D721Med (cell line): ENCODE measurements around the gene NXN.
"Not testable (repeated sequence)": the region's sequence is repeated elsewhere in the genome, so short reads cannot be mapped to it uniquely, and the experiment has no call there.

Source experiments
- DNase-seq: peaks from one replicate; pipeline ENCODE4 v3.0.0; 2011; ENCODE audit warnings: low spot score; ENCODE audit not compliant: insufficient read length
- FAIRE-seq: peaks from 2 replicates; lab custom pipeline; 2011; peaks lifted over from hg19 to GRCh38; lab: Jason Lieb, UNC
- TF ChIP-seq, protein P1 (sequence below): IDR thresholded peaks from 2 replicates; pipeline ENCODE4 v1.5.1; 2012; ENCODE audit warnings: mild to moderate bottlenecking, control low read depth; ENCODE audit not compliant: insufficient read depth; ENCODE audit errors: missing control alignments

Gene NXN

DNA sequence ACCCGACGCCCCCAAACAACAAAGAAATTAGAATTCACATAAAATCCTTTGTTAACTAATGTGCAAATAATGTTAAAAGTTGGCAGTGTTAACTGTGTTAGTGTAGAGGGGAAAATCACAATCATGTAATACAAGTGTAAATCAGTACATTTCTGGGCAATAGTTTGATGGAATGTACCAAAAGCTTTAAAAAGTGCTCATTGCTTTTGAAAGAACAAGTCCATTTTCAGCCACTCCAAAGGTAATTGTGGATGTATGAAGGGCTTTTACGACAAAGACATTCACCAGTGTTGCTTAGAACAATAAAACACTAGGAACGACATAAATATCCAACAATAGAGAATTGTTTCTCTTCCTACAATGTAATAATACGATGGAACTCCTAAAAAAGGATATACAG lies 206.6 kb downstream of the NXN start:
- no peak for DNase-seq
- FAIRE-seq = no peak

DNA sequence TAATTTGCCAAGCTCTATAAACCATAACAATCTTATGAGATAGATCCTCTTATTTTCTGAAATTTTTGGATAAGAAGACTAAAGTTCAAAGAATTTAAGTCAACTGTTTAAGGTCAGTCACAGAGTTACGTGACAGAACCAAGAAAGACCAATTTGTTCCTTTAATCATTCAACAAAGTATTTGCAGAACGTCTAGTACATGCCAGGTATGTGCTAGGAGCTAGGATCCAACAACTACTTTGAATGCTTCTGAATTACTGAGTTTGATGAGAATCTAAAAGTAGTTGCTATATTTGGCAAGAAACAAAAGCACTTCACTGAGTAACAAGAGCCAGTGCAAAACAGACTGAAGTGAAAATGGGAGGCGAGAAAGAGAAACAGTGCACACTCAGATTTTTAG lies 212.5 kb downstream of the NXN start:
- FAIRE-seq (no peak), DNase-seq (no peak)
- TF ChIP-seq, protein P1, sequence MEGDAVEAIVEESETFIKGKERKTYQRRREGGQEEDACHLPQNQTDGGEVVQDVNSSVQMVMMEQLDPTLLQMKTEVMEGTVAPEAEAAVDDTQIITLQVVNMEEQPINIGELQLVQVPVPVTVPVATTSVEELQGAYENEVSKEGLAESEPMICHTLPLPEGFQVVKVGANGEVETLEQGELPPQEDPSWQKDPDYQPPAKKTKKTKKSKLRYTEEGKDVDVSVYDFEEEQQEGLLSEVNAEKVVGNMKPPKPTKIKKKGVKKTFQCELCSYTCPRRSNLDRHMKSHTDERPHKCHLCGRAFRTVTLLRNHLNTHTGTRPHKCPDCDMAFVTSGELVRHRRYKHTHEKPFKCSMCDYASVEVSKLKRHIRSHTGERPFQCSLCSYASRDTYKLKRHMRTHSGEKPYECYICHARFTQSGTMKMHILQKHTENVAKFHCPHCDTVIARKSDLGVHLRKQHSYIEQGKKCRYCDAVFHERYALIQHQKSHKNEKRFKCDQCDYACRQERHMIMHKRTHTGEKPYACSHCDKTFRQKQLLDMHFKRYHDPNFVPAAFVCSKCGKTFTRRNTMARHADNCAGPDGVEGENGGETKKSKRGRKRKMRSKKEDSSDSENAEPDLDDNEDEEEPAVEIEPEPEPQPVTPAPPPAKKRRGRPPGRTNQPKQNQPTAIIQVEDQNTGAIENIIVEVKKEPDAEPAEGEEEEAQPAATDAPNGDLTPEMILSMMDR = no peak

More for the DNA sequence above, 206.6 kb downstream of the NXN start:
- TF ChIP-seq, protein P1 = no peak

DNA sequence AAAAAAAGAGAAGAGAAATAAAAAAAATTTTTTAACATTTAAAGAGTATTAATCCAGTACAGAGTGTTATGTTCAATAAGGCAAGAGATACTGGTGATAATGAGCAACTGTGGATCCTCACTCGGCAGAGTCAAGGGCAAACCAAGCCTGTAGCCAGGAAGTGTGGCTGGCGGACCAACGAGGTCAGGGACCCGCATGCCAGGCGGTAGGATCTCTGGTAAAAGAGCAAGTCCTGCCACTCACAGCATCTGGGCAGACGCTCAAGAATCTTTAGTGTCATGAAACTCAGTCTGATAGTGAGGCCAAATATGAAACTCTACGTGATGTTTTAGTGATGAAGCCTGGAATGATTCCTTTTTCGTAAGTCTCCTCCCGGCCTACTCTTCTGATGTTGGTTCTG lies 219.2 kb downstream of the NXN start:
- TF ChIP-seq, protein P1 = no peak
- FAIRE-seq (no peak), DNase-seq (no peak)

DNA sequence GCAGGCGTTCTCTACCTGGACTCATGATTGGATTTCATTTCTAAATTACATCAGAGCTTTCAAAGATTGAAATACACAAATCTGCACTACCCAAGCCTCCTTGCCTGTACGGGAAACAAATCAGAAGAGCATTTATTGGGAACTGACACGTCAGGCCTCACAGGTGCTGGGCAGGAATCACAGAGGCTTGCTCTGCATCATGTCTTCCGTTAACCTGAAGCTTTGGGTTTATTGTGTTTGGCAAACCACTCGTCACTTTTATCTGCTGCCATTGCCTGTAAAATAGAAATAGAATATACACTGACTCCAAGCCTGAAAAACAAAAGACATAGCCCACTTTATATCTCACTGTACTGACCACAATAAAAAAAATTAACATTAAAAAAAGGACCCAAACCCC lies 219.6 kb downstream of the NXN start:
- TF ChIP-seq, protein P1 = no peak
- FAIRE-seq (no peak), DNase-seq (no peak)

DNA sequence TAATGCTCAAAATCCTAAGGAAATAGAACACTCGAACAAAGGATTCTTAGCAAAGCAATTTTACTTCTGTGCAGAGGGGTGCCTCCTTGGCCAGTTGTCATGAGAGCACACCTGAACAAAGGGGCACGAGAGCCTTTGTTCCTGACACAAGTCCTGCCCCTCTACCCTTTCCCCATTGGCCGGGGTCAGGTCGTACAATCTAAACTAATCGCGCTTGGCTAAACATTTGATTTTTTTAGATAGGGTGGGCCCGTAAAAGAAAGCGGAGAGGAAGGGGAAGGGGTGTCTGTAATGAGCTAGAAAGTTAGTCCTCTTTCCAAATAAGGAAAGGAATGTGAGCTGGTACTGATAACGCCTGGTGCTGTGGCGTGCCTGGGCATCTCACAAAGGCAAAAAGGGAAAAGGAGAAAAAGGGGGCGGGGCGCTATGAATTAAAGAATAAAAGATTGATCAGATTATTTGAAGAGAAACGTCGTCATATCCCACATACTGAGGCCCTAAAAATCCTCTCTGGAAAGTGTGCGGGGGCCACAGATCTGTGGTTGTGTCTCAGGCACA lies 223.5 kb downstream of the NXN start:
- not testable (repeated sequence) for DNase-seq, FAIRE-seq

DNA sequence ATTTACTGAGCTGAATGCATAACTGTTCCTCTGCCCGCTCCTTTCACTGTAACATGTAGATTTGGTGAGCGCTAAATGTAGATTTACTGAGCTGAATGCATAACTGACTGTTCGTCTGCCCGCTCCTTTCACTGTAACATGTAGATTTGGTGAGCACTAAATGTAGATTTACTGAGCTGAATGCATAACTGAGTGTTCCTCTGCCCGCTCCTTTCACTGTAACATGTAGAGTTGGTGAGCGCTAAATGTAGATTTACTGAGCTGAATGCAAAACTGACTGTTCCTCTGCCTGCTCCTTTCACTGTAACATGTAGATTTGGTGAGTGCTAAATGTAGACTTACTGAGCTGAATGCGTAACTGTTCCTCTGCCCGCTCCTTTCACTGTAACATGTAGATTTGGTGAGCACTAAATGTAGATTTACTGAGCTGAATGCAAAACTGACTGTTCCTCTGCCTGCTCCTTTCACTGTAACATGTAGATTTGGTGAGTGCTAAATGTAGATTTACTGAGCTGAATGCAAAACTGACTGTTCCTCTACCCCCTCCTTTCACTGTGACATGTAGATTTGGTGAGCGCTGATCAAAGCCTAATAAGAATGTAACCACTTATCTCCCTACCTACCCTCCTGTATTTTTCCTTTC lies 224.1 kb downstream of the NXN start:
- FAIRE-seq, DNase-seq: not testable (repeated sequence)

DNA sequence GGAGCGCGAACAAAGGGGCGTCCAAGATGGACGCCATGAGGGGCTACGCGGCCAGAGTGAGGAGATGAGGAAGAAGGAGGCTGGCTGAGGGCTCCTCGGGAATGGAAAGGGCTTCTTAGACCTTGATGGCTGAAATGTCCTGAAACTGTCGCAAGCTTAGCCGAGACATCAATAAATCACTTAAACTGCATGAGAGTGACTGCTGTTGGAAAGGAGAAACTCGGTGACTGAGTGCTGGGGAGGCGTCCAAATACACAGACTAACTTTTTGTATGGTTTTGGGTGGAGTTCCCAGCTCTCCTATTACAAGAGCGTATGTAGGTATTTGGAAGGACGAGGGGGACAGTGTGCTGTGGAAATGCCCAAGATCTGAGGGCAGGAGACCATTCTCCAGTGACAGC lies 226.2 kb downstream of the NXN start:
- DNase-seq = no peak
- TF ChIP-seq, protein P1 = no peak
- FAIRE-seq = no peak

DNA sequence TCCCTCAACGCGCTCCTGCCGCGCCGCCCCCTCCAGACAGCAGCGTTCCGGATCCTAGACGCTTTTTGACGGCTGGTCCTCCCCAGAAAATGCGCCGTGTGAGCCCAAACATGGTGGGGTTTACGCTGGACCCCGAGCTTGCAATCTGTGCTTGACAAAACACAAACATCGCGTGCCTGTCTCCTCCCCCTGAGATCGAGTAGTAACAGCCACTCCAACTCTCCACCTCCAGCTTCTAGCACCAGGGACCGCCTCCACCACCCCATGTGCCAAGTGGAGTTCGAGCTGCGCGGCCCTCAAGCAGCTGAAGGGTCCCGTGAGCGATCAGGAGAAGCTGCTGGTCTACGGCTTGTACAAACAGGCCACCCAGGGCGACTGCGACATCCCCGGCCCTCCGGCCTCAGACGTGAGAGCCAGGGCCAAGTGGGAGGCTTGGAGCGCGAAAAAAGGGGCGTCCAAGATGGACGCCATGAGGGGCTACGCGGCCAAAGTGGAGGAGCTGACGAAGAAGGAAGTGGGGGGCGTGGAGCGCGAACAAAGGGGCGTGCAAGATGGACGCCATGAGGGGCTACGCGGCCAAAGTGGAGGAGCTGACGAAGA lies 226.9 kb downstream of the NXN start:
- no peak for DNase-seq
- no peak for FAIRE-seq
- TF ChIP-seq, protein P1 = no peak
